K562 (cell line): ENCODE measurements around the gene HADH. TPM values are rescaled to one million over a fixed set of nuclear protein-coding genes. Genes with fewer than 3 reads are reported as not detected.

Experiments
- CBX3 ChIP-seq, 2 experiments: IDR thresholded peaks; 1 replicate in 1 of 2; 2 replicates in 1 of 2; pipeline ENCODE4 v1.6.1; 2012; ENCODE audit warnings: inconsistent platforms in 2 of 2, low read length in 2 of 2, borderline replicate concordance in 1 of 2, control low read depth in 1 of 2
- CREM ChIP-seq: IDR thresholded peaks from 2 replicates; pipeline ENCODE4 v1.6.1; 2014; ENCODE audit warnings: antibody characterized with exemption, low read depth
- DPF2 ChIP-seq: fragments of 450-650 bp; IDR thresholded peaks from 2 replicates; pipeline ENCODE4 v1.6.1; 2016
- EHMT2 ChIP-seq: fragments of 450-650 bp; IDR thresholded peaks from 2 replicates; pipeline ENCODE4 v1.6.1; 2018; ENCODE audit warnings: antibody characterized with exemption
- ESRRA ChIP-seq: fragments of 450-650 bp; IDR thresholded peaks from 2 replicates; pipeline ENCODE4 v1.6.1; 2014; ENCODE audit warnings: low read depth, mild to moderate bottlenecking, moderate library complexity, borderline replicate concordance
- HMBOX1 ChIP-seq: sonication (generic); IDR thresholded peaks from 2 replicates; pipeline ENCODE4 v1.6.1; 2016
- ID3 ChIP-seq, 2 experiments: fragments of 250-450 bp in 1 of 2; fragments of 450-650 bp in 1 of 2; sonication (Bioruptor Pico) in 1 of 2; IDR thresholded peaks; 2 replicates each; pipeline versions ENCODE4 v1.6.1 to v1.8.0; 2016 to 2021; ENCODE audit warnings: mild to moderate bottlenecking in 2 of 2, moderate library complexity in 2 of 2, missing compliant biosample characterization in 1 of 2, missing genetic modification characterization in 1 of 2
- IRF1 ChIP-seq: sonication (generic); formaldehyde crosslinking; IDR thresholded peaks from 2 replicates; pipeline ENCODE4 v1.8.0; 2022; ENCODE audit warnings: missing genetic modification reagents, mild to moderate bottlenecking, borderline replicate concordance
- L3MBTL2 ChIP-seq: fragments of 450-650 bp; IDR thresholded peaks from 2 replicates; pipeline ENCODE4 v1.6.1; 2016; ENCODE audit warnings: mild to moderate bottlenecking, moderate library complexity
- MAFG ChIP-seq: fragments of 450-650 bp; conservative IDR thresholded peaks from 2 replicates; pipeline ENCODE4 v1.6.1; 2016; ENCODE audit warnings: missing genetic modification characterization, missing compliant biosample characterization
- MEF2D ChIP-seq: conservative IDR thresholded peaks from 2 replicates; pipeline ENCODE4 v1.6.1; 2016; ENCODE audit warnings: low read depth, missing genetic modification characterization, missing compliant biosample characterization
- MLX ChIP-seq, 2 experiments: fragments of 450-650 bp in 1 of 2; sonication (generic) in 1 of 2; formaldehyde crosslinking; conservative IDR thresholded peaks; 2 replicates each; pipeline versions ENCODE4 v1.4.0 to v1.8.1; 2020 to 2022; ENCODE audit warnings: mild to moderate bottlenecking in 1 of 2, missing genetic modification reagents in 1 of 2
- NKRF ChIP-seq: fragments of 450-650 bp; IDR thresholded peaks from 2 replicates; pipeline ENCODE4 v1.6.1; 2016; ENCODE audit warnings: borderline replicate concordance
- NR1H2 ChIP-seq: sonication (generic); formaldehyde crosslinking; IDR thresholded peaks from 2 replicates; pipeline ENCODE4 v1.4.0; 2020; ENCODE audit warnings: mild to moderate bottlenecking, missing genetic modification reagents
- RUNX1 ChIP-seq: sonication (generic); IDR thresholded peaks from 2 replicates; pipeline ENCODE4 v1.6.1; 2016; ENCODE audit warnings: antibody characterized with exemption, low read depth
- USF2 ChIP-seq: sonication (generic); formaldehyde crosslinking; IDR thresholded peaks from 2 replicates; pipeline ENCODE4 v1.5.0; 2020; ENCODE audit warnings: missing genetic modification reagents
- ZBTB1 ChIP-seq: sonication (generic); formaldehyde crosslinking; IDR thresholded peaks from 2 replicates; pipeline ENCODE4 v1.8.1; 2023; ENCODE audit warnings: missing genetic modification reagents, low read depth, mild to moderate bottlenecking, borderline replicate concordance
- ZBTB43 ChIP-seq: sonication (generic); formaldehyde crosslinking; IDR thresholded peaks from 2 replicates; pipeline ENCODE4 v1.8.0; 2023; ENCODE audit warnings: mild to moderate bottlenecking, missing genetic modification reagents
- ZC3H11A ChIP-seq: IDR thresholded peaks from 2 replicates; pipeline ENCODE4 v1.6.1; 2012; ENCODE audit warnings: low read depth, low read length, improper control_type of control experiment
- ZNF12 ChIP-seq: sonication (generic); formaldehyde crosslinking; IDR thresholded peaks from 2 replicates; pipeline ENCODE4 v1.4.0; 2020; ENCODE audit warnings: mild to moderate bottlenecking, missing genetic modification reagents
- ZNF584 ChIP-seq: fragments of 200-800 bp; sonication (Bioruptor generic); IDR thresholded peaks from 2 replicates; pipeline ENCODE4 v1.6.1; 2016; ENCODE audit warnings: low read depth, mild to moderate bottlenecking, missing genetic modification characterization, missing compliant biosample characterization
- polyA plus RNA-seq, 8 experiments: library from polyadenylated mRNA; depleted of rRNA in 4 of 8; stranded (reverse) in 5 of 8; unstranded in 3 of 8; fragments of >200 nt; fragmentation: Nextera tagmentation in 2 of 8; fragmentation: Illumina TruSeq in 1 of 8; extraction: Ambion mirVana in 2 of 8; extraction: Trizol in 1 of 8; gene quantifications; 2 replicates each; pipeline versions ENCODE4 v1.2.1 to v1.2.3, GENCODE V29; 2011 to 2014; ENCODE audit warnings: inconsistent platforms in 1 of 8, missing spikeins in 1 of 8
- total RNA-seq, 7 experiments: library from RNA; depleted of rRNA in 6 of 7; stranded (reverse); fragments of >200 nt in 6 of 7; fragmentation: Illumina TruSeq in 2 of 7; extraction: Trizol in 2 of 7; gene quantifications; 2 replicates each; pipeline versions ENCODE4 v1.2.1 to v1.2.3, GENCODE V29; 2011 to 2021; ENCODE audit warnings: low replicate concordance in 1 of 7

Gene HADH
- total and polyA plus RNA-seq, 9 of the 15 experiments (the other 6 are each of a cell fraction or from before 2014, with no cell fraction given) = 9.4 to 73.3 (median 32.8) TPM

- TF ChIP-seq ZNF584 (CRISPR knock-in tag) (no peak), NKRF (peak; percentile 63; the same call in 1 of the 2 replicates), IRF1 (no peak), ZC3H11A (no peak), ZBTB1 (no peak), ESRRA (peak; percentile 38; the same call in 1 of the 2 replicates), CBX3 (IDR thresholded peaks at IDR 0.05; ENCODE audit: borderline replicate concordance in 1 of 2, low read length in 2 of 2) (0 out of 3 replicates have a peak, but pooled peaks of 1 of the 2 experiments have one; percentile 26), L3MBTL2 (no peak), CREM (peak; percentile 40; the same call in 1 of the 2 replicates), ZBTB43 (no peak), MEF2D (tag) (no peak), DPF2 (peak; percentile 32; the same call in 1 of the 2 replicates), ID3 (CRISPR knock-in tag; IDR thresholded peaks at IDR 0.05) (no peak), ID3 (tag; IDR thresholded peaks at IDR 0.05) (peak; percentile 65; the same call in 1 of the 2 replicates), MLX (CRISPR knock-in tag; conservative IDR thresholded peaks at IDR 0.05) (no peak), HMBOX1 (peak; percentile 60; the same call in 1 of the 2 replicates), EHMT2 (0 out of 2 replicates have a peak, but pooled peaks have one; percentile 25), USF2 (CRISPR knock-in tag) (no peak), NR1H2 (CRISPR knock-in tag) (peak; percentile 98), RUNX1 (no peak), ZNF12 (CRISPR knock-in tag) (no peak), MAFG (tag) (no peak)
These were observed 540 bp upstream of the HADH start (continued) for GRCh38 chr4:107989162-107989536.
